Measurements from ENCODE around the gene BRMS1L. TPM values are rescaled to one million over a fixed set of nuclear protein-coding genes. Genes with fewer than 3 reads are reported as not detected.
"Not testable (repeated sequence)": the region's sequence is repeated elsewhere in the genome, so short reads cannot be mapped to it uniquely, and the experiment has no call there.

Gene BRMS1L
- total and polyA plus RNA-seq, 3 donors from 2014 or later, result 7.6 to 11.8 (median 8.4) TPM

GRCh38 chr14:35821564-35822411, 4.3 kb upstream of the BRMS1L start:
- H3K27ac ChIP-seq, result no peak overlapping the region
- no peak for DNase-seq
- TF ChIP-seq, protein P1, sequence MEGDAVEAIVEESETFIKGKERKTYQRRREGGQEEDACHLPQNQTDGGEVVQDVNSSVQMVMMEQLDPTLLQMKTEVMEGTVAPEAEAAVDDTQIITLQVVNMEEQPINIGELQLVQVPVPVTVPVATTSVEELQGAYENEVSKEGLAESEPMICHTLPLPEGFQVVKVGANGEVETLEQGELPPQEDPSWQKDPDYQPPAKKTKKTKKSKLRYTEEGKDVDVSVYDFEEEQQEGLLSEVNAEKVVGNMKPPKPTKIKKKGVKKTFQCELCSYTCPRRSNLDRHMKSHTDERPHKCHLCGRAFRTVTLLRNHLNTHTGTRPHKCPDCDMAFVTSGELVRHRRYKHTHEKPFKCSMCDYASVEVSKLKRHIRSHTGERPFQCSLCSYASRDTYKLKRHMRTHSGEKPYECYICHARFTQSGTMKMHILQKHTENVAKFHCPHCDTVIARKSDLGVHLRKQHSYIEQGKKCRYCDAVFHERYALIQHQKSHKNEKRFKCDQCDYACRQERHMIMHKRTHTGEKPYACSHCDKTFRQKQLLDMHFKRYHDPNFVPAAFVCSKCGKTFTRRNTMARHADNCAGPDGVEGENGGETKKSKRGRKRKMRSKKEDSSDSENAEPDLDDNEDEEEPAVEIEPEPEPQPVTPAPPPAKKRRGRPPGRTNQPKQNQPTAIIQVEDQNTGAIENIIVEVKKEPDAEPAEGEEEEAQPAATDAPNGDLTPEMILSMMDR (IDR thresholded peaks at IDR 0.05), result peak in 2 of 3 experiments; percentile 69 to 76
- TF ChIP-seq POLR2A (IDR thresholded peaks at IDR 0.05), result no peak
- no peak overlapping the region for H3K4me3 ChIP-seq
- H3K9me3 ChIP-seq, result no peaks in the 10 kb centered on the region
- no peaks in the 10 kb centered on the region for H3K36me3 ChIP-seq (ENCODE audit: low read depth, missing control alignments)
- H3K4me1 ChIP-seq, result peaks cover 3% of the 10 kb centered on the region
- intact Hi-C loops (cut with DNase I; ENCODE audit: low total_unique reads), result no loop called here
- 39% methylated on average over 7 of the region's 7 CpGs for WGBS, 2 donors
- no peaks in the 10 kb centered on the region for H3K27me3 ChIP-seq

- Histone ChIP-seq H3K36me3 (ENCODE audit: low read depth, missing control alignments) (no peaks in the 10 kb centered on the region), H3K9me3 (no peaks in the 10 kb centered on the region), H3K4me3 (no peak overlapping the region), H3K27me3 (no peaks in the 10 kb centered on the region), H3K27ac (no peak overlapping the region), H3K4me1 (peaks cover 5% of the 10 kb centered on the region)
- no peak for DNase-seq
- 71 to 85% methylated on average over 3 of the region's 3 CpGs for WGBS, 2 donors
- TF ChIP-seq, protein P1 (IDR thresholded peaks at IDR 0.05), result no peak
- no peak for TF ChIP-seq POLR2A (IDR thresholded peaks at IDR 0.05)
- intact Hi-C loops (cut with DNase I; ENCODE audit: low total_unique reads), result no loop called here
Observed at GRCh38 chr14:35822501-35822900, 3.6 kb upstream of the BRMS1L start.

DNA sequence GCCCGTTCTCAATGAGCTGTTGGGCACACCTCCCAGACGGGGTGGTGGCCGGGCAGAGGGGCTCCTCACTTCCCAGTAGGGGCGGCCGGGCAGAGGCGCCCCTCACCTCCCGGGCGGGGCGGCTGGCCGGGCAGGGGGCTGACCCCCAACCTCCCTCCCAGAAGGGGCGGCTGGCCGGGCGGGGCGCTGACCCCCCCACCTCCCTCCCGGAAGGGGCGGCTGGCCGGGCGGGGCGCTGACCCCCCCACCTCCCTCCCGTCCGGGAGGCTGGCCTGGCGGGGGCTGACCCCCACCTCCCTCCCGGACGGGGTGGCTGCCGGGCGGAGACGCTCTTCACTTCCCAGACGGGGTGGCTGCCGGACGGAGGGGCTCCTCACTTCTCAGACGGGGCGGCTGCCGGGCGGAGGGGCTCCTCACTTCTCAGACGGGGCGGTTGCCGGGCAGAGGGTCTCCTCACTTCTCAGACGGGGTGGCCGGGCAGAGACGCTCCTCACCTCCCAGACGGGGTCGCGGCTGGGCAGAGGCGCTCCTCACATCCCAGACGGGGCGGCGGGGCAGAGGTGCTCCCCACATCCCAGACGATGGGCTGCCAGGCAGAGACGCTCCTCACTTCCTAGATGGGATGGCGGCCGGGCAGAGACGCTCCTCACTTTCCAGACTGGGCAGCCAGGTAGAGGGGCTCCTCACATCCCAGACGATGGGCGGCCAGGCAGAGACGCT, 1.5 kb upstream of the BRMS1L start:
- H3K9me3 ChIP-seq; H3K36me3 ChIP-seq (ENCODE audit: low read depth, missing control alignments); H3K27ac ChIP-seq; H3K4me1 ChIP-seq; intact Hi-C loops (cut with DNase I; ENCODE audit: low total_unique reads); DNase-seq; H3K27me3 ChIP-seq: not testable (repeated sequence)
- H3K4me3 ChIP-seq, result peak overlapping the region; percentile 86 to 98
- WGBS, 2 donors, result 62% methylated on average over 15 of the region's 55 CpGs; no CpG with 5 or more reads in 1 of the 2 donors

GRCh38 chr14:35825968-35826217, 245 bp upstream of the BRMS1L start:
- H3K9me3 ChIP-seq, result no peaks in the 10 kb centered on the region
- peak overlapping the region; percentile 86 to 98 for H3K4me3 ChIP-seq
- WGBS, 2 donors, result 0% methylated on average over 6 of the region's 6 CpGs
- intact Hi-C loops (cut with DNase I; ENCODE audit: low total_unique reads), result no loop called here
- no peak for TF ChIP-seq POLR2A (IDR thresholded peaks at IDR 0.05)
- TF ChIP-seq, protein P1 (IDR thresholded peaks at IDR 0.05), result no peak
- DNase-seq, result no peak
- no peaks in the 10 kb centered on the region for H3K36me3 ChIP-seq (ENCODE audit: low read depth, missing control alignments)
- H3K27me3 ChIP-seq, result no peaks in the 10 kb centered on the region
- H3K27ac ChIP-seq, result peak overlapping the region; percentile 93 to 99
- peaks cover 6% of the 10 kb centered on the region for H3K4me1 ChIP-seq

GRCh38 chr14:35826952-35827416, 846 bp downstream of the BRMS1L start:
- WGBS, 2 donors, result 2 to 4% methylated on average over 11 of the region's 11 CpGs
- H3K4me3 ChIP-seq, result peak overlapping the region; percentile 86 to 98

More at GRCh38 chr14:35826952-35827416, 846 bp downstream of the BRMS1L start:
- Histone ChIP-seq H3K9me3 (no peaks in the 10 kb centered on the region), H3K4me1 (peaks cover 3% of the 10 kb centered on the region), H3K27ac (peak overlapping the region; percentile 93 to 99), H3K27me3 (no peaks in the 10 kb centered on the region), H3K36me3 (ENCODE audit: low read depth, missing control alignments) (no peaks in the 10 kb centered on the region)
- intact Hi-C loops (cut with DNase I; ENCODE audit: low total_unique reads), result no loop called here
- TF ChIP-seq, protein P1 (IDR thresholded peaks at IDR 0.05), result no peak
- TF ChIP-seq POLR2A (IDR thresholded peaks at IDR 0.05), result no peak
- no peak for DNase-seq

Measured in testis (tissue), 3 donors.